Brain microvascular endothelial cell (primary cell): Measurements from ENCODE around the gene NUP133.
"Not testable (repeated sequence)": the region's sequence is repeated elsewhere in the genome, so short reads cannot be mapped to it uniquely, and the experiment has no call there.

Experiments
- DNase-seq: peaks from one replicate; pipeline ENCODE4 v3.0.0-alpha.2; 2020
- H3K27ac ChIP-seq: fragments of 250-450 bp; sonication (Bioruptor Pico); 2 replicates; pipeline ENCODE4 v1.5.1; 2020; ENCODE audit warnings: mild to moderate bottlenecking, moderate library complexity
- H3K27me3 ChIP-seq: fragments of 250-450 bp; sonication (Bioruptor Pico); replicated peaks from 2 replicates; pipeline ENCODE4 v1.5.1; 2020; ENCODE audit warnings: mild to moderate bottlenecking
- H3K36me3 ChIP-seq: fragments of 250-450 bp; sonication (Bioruptor Pico); replicated peaks from 2 replicates; pipeline ENCODE4 v1.5.1; 2020; ENCODE audit warnings: mild to moderate bottlenecking
- H3K4me3 ChIP-seq: 2 replicates; pipeline ENCODE4 v1.5.1; 2011; ENCODE audit warnings: low read depth, mild to moderate bottlenecking, control low read depth, low read length, moderate library complexity
- in situ Hi-C: cut with HindIII; loops from 2 replicates; pipeline ENCODE4 v1.10.0; 2017; ENCODE audit warnings: low sequenced_read_pairs, low pct_ligation_motif_present
- TF ChIP-seq, protein P1 (sequence below): IDR thresholded peaks from 2 replicates; pipeline ENCODE4 v1.5.1; 2011; ENCODE audit warnings: low read depth, mild to moderate bottlenecking, moderate library complexity, low read length, control low read depth, inconsistent platforms; ENCODE audit errors: missing control alignments

Gene NUP133

GRCh38 chr1:229523052-229523451, 14.9 kb upstream of the NUP133 start:
- H3K27me3 ChIP-seq: no peaks in the 10 kb centered on the region
- H3K36me3 ChIP-seq: peaks cover 4% of the 10 kb centered on the region
- H3K4me3 ChIP-seq: no peak overlapping the region
- in situ Hi-C loops: no loop called here
- H3K27ac ChIP-seq: no peak overlapping the region
- no peak for DNase-seq
- TF ChIP-seq, protein P1, sequence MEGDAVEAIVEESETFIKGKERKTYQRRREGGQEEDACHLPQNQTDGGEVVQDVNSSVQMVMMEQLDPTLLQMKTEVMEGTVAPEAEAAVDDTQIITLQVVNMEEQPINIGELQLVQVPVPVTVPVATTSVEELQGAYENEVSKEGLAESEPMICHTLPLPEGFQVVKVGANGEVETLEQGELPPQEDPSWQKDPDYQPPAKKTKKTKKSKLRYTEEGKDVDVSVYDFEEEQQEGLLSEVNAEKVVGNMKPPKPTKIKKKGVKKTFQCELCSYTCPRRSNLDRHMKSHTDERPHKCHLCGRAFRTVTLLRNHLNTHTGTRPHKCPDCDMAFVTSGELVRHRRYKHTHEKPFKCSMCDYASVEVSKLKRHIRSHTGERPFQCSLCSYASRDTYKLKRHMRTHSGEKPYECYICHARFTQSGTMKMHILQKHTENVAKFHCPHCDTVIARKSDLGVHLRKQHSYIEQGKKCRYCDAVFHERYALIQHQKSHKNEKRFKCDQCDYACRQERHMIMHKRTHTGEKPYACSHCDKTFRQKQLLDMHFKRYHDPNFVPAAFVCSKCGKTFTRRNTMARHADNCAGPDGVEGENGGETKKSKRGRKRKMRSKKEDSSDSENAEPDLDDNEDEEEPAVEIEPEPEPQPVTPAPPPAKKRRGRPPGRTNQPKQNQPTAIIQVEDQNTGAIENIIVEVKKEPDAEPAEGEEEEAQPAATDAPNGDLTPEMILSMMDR: no peak

DNA sequence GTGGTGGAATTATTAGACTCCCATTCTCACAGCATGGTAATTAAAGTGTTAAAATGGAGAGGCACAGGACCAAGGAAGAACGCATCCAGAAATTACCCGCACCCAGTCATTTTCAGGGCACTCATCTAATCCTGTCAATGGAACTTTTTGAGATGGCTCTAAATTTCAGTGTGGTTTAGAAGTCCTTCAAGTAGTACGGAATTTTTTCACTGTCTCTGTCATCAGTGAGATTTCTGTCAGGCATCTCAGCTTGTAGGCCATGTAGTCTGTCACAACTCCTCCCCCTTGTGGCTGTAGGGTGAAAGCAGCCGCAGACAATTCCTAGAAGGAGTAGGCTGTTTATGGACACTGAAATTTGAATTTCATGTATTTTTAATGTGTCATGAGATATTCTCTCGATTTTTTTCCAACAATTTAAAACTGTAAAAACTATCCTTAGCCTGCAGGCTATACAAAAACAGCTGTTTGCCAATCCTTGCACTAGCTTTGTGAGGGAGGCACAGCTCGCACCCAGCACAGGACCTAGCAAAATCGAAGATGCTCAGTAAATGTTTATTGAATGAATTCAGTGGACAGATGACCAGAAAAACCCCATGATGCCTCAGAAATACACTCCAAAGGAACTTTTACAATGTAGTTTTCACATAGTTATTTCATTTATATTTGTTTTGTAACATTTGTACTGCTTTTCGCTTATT, 6.6 kb upstream of the NUP133 start:
- H3K27me3 ChIP-seq: no peaks in the 10 kb centered on the region
- DNase-seq: peak; percentile 83
- no peak overlapping the region for H3K27ac ChIP-seq
- H3K4me3 ChIP-seq: no peak overlapping the region
- TF ChIP-seq, protein P1: peak; percentile 93
- in situ Hi-C loops: no loop called here
- H3K36me3 ChIP-seq: no peaks in the 10 kb centered on the region

DNA sequence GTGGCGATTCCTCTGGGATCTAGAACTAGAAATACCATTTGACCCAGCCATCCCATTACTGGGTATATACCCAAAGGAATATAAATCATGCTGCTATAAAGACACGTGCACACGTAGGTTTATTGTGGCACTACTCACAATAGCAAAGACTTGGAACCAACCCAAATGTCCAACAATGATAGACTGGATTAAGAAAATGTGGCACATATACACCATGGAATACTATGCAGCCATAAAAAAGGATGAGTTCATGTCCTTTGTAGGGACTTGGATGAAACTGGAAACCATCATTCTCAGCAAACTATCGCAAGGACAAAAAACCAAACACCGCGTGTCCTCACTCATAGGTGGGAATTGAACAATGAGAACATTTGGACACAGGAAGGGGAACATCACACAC, 3.5 kb upstream of the NUP133 start:
- H3K36me3 ChIP-seq, H3K27ac ChIP-seq, DNase-seq, in situ Hi-C loops, H3K27me3 ChIP-seq, H3K4me3 ChIP-seq: not testable (repeated sequence)

DNA sequence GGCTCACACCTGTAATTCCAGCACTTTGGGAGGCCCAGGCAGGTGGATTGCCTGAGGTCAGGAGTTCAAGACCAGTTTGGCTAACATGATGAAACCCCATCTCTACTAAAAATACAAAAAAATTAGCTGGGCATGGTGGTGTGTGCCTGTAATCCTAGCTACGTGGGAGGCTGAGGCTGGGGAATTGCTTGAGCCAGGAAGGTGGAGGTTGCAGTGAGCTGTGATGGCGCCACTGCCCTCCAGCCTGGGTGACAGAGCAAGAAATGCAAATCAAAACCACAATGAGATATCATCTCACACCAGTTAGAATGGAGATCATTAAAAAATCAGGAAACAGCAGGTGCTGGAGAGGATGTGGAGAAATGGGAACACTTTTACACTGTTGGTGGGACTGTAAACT, 3.1 kb upstream of the NUP133 start:
- in situ Hi-C loops, H3K36me3 ChIP-seq, DNase-seq, H3K27me3 ChIP-seq, H3K4me3 ChIP-seq, H3K27ac ChIP-seq: not testable (repeated sequence)

- in situ Hi-C loops: no loop called here
- no peak overlapping the region for H3K27ac ChIP-seq
- peak; percentile 35 for DNase-seq
- TF ChIP-seq, protein P1: no peak
- H3K36me3 ChIP-seq: peaks cover 4% of the 10 kb centered on the region
- H3K4me3 ChIP-seq: no peak overlapping the region
- H3K27me3 ChIP-seq: no peaks in the 10 kb centered on the region
Measured at GRCh38 chr1:229509576-229509975, 1.4 kb upstream of the NUP133 start.

GRCh38 chr1:229508823-229509337, 739 bp upstream of the NUP133 start:
- in situ Hi-C loops: no loop called here
- no peaks in the 10 kb centered on the region for H3K27me3 ChIP-seq
- H3K4me3 ChIP-seq: peak overlapping the region; percentile 87
- H3K36me3 ChIP-seq: peaks cover 4% of the 10 kb centered on the region
- TF ChIP-seq, protein P1: no peak
- peak overlapping the region; percentile 79 for H3K27ac ChIP-seq
- DNase-seq: no peak

DNA sequence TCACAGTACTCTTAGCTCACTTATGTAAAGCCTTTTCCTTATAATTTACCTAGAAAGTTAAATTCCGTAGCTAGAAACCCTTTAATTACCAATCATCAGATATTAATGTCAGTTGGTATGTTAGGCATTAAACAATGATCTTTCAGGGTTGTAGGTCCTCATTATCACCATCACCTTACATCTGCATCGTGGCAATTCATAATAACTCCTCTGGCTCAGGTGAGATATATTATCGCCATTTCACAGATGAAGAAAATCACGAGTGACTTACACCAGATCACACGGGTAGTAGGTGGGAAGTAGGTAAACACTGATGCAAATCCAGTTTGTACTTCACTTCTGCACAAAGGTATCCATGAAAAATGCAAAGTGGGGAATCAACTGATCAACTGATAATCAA, 639 bp downstream of the NUP133 start:
- DNase-seq: no peak
- Histone ChIP-seq H3K27me3 (no peaks in the 10 kb centered on the region), H3K36me3 (peaks cover 4% of the 10 kb centered on the region), H3K4me3 (peak overlapping the region; percentile 87), H3K27ac (peak overlapping the region; percentile 79)
- in situ Hi-C loops: no loop called here
- TF ChIP-seq, protein P1: no peak
